HG02571 (cell line): ENCODE results near the gene CLEC4D.
A peak's percentile ranks its signal among the peaks of the same experiment; 100 is the strongest.
"Not testable (repeated sequence)": the region's sequence is repeated elsewhere in the genome, so short reads cannot be mapped to it uniquely, and the experiment has no call there.

Experiments
- ATAC-seq: cut with Tn5 transposase; IDR thresholded peaks from one replicate; pipeline ENCODE4 v1.9.1; 2021; ENCODE audit warnings: mild to moderate bottlenecking, moderate library complexity; ENCODE audit not compliant: unreplicated experiment

CLEC4D gene

DNA sequence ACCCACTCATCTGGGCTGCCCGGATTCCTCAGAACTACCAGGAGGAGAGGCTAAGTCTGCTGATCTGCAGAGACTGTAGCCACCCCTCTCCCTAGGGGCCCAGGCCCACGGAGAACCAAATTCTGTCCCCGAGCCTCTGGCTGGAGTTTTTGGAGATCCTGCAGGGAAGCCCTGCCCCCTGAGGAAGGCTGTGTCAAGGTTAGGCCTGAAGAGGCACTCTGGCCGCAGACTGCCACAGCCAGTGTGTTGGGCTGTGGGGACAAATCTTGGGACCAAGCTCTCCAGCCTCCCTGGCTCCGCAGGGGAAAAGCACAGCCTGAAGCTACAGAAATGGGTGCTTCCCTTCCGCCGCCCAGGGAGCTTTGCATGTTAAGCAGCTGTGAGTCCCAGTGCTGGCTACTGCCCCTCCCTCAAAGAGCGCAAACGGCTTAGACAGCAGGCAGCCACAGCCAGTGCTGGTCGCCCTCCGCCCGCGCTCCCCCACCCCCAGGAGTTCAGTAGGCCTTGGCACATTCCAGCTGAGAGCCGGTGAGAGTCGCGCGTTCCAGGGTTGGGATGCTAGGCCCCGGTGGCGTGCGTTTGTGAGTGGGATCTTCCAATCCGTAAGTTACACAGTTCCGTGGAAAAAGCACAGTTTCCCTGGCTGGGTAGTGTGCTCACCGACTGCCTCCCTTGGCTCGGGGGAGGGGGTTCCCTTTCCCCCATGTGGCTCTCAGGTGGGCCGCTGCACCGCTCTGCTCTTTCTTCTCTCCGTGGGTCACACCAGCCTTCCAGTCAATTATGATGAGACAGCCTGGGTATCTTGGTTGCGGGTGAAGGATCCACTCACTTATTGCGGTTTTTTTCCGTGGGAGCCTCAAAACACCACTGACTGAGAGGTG is 14.2 kb downstream of the CLEC4D start:
- ATAC-seq = no peak

DNA sequence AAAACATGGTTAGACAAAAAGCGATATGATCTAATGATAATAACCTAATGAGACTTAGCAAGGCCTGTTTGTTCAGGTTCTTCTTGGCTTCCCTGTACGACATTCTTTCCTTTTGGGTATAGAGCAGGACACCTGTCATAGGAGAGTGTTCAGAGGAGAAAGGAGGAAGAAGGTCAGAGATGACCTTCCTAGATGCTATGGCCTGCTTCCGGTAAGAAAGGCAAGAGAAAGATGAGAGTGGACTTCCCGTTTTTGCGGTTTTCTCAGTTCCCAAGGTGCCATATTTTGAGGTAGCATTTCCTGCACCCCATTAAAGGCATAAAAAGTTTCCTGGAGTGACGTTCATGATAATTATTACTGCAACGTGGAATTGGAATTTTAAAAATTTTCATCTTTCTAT is 18.7 kb downstream of the CLEC4D start:
- ATAC-seq = no peak

DNA sequence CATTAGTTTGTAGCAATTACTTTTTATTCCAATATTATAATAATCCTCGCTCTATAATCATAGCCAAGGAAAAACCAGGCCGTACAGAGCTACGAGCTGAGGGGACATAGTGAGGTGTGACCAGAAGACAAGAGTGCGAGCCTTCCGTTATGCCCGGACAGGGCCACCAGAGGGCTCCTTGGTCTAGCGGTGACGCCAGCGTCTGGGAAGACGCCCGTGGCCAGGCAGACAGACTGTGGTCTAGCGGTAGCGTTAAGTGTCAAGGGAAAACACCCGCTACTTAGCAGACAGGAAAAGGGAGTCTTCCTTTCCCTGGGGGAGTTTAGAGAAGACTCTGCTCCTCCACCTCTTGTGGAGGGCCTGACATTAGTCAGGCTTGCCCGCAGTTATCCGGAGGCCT is 24.5 kb downstream of the CLEC4D start:
- not testable (repeated sequence) for ATAC-seq

DNA sequence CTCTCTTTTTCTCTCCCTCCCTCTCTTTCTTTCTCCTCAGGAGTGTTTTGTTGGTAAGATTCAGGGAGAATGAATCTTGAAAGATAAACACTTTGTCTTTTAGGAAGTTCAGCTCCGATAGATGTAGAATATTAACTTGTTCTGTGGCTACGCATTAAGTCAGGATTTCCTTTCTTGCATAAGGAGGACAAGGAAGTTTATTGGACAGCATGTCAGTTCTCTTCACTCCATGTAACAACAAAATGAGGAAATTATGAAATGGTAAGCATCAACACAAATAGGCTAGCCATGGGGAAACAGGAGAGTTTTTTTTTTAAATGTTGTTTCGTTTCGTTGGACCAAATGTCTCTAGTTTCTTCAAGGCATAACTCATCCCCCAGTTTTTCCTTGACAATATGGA is 27.5 kb downstream of the CLEC4D start, which contains the start of gene CLEC4E:
TSS of gene CLEC4E (minus strand) at position 75 of the 400 bp plus-strand sequence. CDS start 108 bp downstream, outside the sequence.
- ATAC-seq = not testable (repeated sequence)

DNA sequence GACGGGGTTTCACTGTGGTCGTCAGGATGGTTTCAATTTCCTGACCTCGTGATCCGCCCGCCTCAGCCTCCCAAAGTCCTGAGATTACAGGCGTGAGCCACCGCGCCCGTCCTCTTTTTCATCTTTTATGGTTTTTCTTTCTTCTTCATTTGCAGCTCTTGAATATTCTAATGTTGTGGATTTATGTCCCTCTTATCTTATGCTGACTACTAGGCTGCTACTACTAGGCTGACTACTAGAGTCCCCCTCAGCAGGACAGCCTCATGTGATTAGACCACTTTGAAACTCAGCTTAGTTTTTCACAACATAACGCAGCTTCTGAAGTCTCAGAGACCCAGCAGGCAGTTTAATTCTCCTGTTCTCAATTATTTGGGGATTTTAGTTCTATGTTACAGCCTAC is 28.3 kb downstream of the CLEC4D start:
- ATAC-seq = no peak

DNA sequence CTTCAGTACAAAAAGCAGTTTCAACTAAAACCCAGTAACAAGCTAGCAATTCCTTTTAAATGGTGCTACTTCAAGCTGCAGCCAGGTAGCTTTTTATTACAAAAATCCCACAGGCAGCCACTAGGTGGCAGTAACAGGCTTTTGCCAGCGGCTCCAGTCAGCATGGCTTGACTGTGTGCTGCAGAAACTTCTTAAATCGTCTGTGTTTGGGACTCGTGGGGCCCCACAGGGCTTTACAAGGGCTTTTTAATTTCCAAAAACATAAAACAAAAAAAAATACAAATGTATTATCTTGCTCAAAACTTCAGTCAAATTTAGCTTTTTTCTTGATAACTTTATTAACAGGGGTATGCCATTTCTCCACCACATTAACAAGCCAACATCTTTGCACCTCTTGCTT is 31.0 kb downstream of the CLEC4D start:
- peak; percentile 71 for ATAC-seq

DNA sequence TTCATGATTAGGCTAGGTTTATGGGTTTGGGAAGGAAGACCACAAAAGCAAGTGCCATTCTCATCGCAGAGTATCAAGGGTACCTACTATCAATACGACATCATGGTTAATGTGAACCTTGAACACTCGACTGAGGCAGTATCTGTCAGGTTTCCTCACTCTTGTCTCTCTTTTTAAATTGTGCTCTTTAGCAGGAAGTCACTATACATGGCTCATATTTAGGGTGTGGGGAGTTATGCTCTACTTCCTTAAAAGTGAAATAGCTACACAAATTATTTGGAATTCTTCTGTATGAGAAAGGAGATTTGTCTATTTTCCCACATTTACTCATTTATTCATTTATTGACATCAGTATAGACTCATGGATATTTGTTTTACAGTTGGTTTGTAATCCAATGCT is 33.3 kb downstream of the CLEC4D start:
- ATAC-seq = no peak

DNA sequence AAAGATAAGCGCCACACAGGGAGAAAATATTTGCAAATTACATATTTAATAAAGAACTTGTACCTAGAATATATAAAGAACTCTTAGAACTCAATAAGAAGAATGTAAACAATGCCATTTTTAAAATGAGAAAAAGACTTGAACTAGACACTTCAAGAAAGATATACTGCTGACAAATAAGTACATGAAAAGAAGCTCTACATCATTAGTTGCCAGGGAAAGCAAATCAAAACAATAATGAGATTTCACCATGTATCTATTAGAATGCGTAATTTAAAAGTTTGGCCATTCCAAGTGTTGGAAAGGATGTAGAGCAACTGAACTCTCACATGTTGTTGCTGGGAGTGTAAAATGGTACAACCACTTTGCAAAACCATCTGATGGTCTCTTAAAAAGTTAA is 34.3 kb downstream of the CLEC4D start:
- ATAC-seq = no peak

DNA sequence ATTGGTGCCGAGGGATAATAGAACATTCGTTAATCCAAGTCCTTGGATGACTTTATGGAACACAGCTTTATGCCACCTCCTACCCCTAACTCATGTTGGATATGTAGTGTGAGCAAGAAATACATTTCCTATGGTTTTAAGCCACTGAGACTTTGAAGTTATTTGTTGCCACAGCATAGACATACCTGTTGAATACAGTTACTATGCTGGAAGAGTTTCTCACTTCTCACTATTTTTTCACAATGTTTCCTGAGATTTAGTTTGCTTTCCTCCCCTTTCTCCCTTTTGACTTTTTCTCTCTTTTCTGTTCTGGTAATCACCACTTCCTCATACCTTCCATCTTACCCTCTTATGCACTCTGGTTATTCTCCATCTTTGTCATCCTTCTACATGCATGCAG is 34.9 kb downstream of the CLEC4D start:
- ATAC-seq = no peak

DNA sequence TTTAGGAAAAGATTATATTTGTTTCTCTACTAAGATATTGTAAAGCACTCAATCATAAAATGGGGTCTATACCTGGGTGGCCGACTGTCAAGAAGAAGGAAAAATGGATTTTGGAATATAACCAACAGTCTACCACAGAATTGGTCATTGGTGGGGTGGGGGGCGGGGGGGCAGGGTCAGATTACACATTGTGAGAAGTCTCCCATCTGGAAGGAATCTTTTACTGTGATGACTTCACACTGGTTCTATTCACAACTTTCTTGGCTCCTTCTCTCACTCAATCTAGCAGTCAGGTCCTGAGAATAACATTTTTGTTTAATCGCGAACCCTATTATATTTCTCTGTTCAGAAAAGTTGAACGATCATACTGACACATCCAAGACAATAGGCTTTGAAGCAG is 36.1 kb downstream of the CLEC4D start:
- no peak for ATAC-seq

DNA sequence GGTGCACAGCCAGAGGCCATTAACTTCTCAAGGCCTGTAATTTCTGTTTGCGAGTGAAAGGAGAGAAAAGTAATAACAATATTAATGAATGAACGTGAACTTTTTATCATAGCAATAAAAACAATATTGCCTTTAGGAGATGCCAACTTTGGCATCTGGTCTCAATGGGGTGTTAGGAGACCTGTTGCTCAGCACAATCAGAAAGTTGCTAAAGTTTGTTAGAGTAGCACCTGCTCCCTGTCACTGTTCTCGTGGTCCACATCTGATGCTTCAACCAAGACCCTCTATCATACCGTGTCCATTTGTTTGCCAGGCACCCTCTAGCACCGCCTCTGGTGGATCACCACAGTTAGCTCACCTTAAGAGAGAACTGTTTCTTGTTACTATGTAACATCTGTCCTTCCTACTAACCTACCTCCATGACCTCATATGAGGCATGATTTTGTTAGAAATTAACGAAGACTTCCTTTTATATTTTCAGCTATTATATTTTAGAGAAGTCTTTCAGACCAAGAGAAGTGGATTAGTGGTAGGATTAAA is 39.9 kb downstream of the CLEC4D start:
- ATAC-seq = no peak

DNA sequence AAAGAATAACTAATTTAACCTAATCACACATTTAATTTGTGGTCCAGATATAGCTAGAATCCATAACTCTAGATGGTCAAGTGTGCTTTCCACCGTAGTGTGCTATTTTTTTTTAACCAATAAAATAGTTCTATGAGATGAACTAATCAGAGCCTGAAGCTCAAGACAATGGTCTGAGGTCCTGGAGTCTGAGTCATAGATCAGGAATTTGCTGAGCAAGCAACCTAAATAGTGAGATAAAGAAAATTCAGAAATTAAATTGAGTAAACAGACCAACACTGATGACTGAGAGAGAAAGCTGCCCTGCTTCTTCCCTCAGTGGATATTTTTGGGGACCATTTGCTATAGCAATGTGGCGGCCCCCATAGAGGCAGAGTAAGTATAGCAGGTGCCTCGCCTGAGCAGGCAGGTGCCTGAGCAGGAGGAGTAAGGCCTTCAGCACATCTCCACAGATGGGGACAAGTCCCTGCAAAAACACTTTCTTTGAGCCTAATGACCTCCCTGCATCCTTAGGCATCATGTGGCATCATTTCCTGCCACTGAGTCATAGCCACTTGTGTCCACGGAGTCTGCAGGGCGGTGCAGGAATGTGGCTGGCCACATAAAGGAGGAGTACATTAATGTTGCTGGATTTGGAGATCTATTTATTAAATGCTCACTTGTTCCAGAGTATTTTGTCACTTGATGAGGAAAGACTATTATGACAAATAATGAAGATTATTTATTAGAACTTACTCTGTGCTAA is 41.3 kb downstream of the CLEC4D start:
- no peak for ATAC-seq

DNA sequence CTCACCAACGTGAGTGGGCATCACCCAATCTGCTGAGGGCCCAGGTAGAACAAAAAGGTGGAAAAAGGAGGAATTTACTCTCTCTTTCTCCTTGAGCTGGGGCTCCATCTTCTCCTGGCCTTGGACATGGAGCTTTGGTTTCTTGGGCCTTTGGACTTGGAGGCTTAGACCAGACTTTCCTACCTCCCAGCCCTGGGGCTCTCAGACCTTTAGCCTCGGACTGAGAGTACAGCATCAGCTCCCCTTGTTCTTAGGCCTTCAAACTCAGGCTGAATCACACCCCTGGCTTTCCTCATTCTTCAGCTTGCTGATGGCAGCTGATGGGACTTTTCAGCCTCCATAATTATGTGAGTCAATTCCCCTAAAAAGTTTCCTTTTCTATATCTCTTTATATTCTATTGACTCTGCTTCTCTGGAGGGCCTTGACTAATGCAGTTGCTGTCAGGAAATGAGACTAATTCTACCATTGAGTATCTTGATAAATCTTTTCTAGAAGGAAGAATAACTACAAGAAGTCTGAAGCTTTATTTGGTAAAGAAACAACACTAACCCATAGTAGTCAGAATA is 43.3 kb downstream of the CLEC4D start:
- no peak for ATAC-seq

DNA sequence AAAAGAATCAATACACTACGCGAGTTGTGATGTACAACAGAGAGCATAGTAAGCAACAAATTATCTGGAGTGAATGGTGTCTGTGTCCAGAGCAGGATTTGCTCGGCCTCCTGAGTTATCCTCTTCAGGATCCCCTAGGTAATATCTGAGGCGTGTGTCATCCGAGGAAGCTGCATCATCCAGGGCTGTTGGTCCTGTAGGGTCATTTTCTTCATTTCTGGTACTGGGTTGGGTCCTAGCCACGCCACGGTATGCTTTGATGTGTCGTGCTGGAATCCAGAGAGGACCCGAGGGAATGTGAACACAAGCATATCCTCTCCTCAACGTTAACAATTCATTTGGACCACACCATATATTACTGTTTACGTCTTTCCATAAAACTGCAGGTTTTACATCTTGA is 46.4 kb downstream of the CLEC4D start:
- no peak for ATAC-seq

DNA sequence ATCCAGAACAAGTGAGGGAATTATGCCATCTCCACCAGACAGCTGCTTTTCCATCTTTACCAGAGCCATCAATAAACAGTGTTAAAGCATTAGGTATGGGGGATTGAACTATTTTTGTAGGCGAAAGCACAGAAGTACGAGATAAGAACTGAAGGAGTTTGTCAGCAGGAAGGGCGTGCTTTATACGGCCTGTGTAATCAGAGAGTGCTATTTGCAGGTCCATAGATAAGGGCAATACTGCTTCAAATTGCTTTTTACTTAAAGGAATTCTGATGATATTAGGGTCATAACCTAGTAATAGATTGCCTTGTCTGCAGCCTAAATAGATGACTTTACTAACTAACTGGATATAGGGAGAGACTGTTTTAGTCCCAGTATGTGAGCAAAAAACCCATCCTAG is 47.7 kb downstream of the CLEC4D start:
- no peak for ATAC-seq

DNA sequence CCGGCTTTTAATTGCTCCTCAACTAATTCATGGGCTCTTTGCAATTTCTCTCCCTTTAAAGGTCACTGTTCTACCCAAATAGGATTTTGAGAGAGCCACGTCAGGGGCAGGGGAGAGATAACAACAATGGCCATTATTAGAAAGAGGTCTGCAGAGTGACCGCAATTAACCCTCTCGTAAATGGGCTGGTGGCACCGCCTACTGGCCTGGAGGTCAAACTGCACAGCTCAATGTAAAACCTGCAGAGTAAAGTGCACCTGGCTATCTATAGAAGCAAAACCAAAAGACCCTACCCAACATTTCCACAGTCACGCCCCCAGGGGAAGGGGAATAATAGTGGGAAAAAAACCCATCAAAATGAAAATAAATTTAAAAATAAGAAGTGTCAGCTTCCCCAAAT is 49.0 kb downstream of the CLEC4D start:
- ATAC-seq = no peak

DNA sequence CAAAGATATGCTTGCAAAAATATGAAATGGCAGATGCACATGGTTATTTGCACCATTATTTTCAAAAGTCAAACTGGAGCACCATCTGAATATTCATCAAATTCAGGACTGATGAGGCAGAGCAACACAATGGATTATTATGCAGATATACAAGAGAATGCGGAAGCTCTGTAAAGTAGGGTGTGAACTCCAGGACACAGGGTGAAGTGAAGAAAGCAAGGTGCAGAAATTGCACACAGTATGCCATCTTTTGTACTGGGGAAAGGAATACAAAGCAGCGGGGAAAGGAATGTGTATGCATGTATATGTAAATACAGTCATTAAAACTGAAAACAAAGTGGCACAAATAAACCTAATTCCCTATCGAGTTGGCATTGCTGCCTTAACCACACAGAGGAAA is 50.1 kb downstream of the CLEC4D start:
- ATAC-seq = no peak

DNA sequence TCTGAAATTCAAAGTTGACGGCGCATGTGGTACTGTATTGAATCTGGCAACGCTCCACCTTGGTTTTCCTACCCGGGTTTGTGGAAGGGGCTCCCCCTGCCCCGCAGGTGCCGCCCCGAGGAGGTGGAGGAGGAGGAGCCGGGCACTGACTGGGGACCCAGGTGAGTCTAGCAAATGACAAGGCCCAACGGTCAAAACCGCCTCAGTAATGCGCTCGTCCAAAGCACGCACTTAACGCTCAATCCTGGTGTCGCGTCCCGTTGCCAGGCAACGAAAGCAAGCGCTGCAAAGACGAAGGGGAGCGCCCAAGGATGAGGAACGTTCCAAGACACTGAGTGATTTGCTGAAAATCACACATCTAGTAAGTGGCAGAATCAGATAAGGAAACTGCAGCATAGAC is 51.4 kb downstream of the CLEC4D start:
- ATAC-seq = no peak

DNA sequence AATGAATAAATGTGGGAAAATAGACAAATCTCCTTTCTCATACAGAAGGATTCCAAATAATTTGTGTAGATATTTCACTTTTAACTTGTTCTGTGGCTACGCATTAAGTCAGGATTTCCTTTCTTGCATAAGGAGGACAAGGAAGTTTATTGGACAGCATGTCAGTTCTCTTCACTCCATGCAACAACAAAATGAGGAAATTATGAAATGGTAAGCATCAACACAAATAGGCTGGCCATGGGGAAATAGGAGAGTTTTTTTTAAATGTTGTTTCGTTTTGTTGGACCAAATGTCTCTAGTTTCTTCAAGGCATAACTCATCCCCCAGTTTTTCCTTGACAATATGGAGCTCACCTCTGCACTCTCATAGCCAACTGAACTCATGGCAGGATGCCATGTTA is 52.7 kb downstream of the CLEC4D start:
- not testable (repeated sequence) for ATAC-seq

DNA sequence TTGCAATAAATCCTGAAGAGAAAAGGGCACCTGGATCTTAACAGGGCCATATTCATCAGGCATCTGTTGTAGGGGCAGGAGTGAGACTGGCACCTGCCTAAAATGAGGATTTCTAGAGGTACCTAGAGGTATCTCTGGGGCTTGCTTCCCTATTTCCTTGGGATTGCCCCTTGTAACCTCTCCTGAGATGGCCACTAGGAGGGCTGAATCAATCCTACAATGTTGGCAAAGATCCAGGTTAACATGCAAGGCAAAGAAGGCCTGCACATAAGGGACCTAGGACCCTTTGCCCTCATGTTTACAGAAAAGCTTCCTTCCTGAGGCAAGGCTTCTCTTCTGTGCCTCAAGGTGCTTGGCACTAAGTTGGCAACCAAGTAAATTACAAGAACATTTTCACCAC is 53.2 kb downstream of the CLEC4D start:
- no peak for ATAC-seq
